Activated CD4-positive, alpha-beta T cell treated with anti-CD3 and anti-CD28 coated beads for 1 hour (primary cell): ENCODE data around the gene LIMA1.
"Not testable (repeated sequence)": the region's sequence is repeated elsewhere in the genome, so short reads cannot be mapped to it uniquely, and the experiment has no call there.

Source experiments
- DNase-seq: peaks from one replicate; pipeline ENCODE4 v3.0.0-alpha.2; 2020

LIMA1 gene

DNA sequence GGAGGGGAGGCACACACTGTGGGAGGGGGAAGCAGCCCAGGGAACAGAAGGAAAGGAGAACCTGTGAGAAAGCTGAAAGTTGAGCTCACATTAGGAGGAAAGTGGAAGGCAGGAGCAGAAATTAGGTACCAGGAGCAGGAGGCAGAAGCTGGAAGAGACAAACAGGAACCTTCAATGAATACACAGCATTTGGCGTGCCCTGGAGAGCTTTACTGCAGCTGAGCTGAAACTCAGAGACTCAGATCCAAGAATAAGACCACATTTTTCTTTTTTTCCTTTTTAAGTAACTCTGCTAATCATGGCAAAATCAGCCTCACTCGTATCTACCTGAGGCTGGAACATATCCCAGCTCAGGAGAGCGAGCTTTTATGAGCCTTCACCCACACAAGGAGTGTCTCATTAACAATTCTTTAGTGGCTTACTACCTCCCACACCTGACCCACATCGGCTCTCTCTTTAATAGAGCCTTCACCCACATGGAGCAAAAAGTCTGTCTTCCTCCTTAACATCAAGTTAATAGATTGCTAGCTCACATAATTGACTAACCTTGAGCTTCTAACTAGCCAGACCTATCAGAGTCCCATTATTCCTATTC, 97.9 kb downstream of the LIMA1 start:
- no peak for DNase-seq

DNA sequence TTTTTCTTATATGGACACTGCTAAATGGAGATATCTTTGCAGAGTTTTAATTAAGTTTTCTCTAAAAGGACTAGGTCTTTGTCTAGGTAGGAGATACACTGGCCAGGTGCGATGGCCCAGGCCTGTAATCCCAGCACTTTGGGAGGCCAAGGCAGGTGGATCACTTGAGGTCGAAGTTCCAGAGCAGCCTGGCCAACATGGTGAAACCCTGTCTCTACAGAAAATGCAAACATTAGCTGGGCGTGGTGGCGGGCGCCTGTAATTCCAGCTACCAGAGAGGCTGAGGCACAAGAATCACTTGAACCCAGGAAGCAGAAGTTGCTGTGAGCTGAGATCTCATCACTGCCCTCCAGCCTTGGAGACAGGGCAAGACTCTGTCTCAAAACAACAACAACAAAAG, 99.1 kb downstream of the LIMA1 start:
- DNase-seq = no peak

DNA sequence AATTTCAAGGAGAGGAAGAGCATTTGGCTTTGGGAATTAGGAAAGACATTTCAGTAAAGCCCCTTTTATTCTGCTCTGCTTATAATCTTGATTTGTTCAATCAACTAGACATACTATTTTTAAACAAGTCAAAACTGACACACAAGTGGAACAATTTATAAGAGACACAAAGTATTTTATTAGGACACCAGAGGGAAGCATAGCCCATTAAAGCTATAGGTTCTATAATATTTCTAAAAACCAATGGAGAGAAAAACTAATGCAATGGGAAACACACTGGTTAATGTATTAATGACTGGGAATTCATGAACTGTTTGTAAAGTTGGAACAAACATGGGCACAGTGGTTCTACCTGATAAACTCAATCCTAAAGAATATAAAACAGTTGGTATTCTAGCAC, 100.9 kb downstream of the LIMA1 start:
- DNase-seq = no peak

DNA sequence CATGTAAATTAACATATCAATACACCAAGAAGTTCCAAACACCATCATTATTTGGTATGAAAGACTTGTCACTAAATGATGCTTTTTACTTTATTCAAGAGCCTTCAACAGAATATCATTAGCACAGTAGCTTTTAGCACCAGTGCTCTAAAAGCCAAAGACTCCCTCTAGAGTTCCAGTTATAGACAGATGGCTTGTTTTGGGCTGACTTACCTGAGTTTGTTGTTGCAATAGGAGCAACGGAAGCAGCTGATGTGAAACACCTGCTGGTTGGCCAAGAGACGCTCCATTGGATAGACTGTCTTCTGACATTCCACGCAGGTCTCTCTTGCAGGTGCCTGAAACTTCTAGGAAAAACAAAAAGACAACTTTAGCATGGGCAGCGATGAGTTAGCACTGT, 101.6 kb downstream of the LIMA1 start:
- no peak for DNase-seq

DNA sequence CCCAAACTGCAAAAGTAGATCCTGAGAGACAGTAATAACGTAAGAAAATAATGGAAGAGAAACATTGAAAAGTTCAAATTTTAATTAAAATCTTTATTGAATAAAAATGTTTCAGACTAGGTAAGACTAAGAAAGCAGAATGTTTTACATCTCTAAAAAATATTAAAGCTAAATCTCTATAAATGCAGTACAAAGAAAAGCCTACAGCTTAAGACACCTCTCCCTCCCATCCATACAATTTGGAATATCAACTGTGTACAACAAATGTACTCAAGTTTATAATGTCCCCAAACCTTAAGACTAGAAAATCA, 107.6 kb downstream of the LIMA1 start:
- DNase-seq = no peak

DNA sequence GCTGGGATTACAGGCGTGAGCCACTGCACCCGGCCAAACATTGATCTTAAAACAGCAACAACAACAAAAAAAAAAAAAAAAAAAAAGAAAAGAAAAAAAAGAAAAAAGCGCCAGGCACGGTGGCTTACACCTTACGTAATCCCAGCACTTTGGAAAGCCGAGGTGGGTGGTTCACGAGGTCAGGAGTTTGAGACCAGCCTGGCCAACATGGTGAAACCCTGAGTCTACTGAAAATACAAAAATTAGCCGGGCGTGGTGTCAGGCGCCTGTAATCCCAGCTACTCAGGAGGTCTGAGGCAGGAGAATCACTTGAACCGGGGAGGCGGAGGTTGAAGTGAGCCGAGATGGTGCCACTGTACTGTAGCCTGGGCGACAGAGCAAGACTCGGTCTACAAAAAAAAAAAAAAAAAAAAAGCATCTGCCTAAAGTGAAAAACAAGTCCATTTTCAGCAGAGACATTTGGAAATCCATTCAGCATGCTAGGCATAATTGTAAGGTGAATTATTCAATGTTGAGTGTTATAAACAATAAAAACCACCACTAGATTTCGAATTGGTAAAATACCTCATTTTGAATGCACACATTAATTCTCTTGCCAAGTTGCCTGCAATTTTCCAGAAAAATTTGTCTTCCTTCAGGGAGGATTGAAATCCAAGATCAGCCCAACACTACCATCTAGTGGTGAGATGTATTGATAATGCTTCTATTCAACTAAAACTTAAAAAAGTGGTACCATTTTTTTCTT, 108.2 kb downstream of the LIMA1 start:
- no peak for DNase-seq

DNA sequence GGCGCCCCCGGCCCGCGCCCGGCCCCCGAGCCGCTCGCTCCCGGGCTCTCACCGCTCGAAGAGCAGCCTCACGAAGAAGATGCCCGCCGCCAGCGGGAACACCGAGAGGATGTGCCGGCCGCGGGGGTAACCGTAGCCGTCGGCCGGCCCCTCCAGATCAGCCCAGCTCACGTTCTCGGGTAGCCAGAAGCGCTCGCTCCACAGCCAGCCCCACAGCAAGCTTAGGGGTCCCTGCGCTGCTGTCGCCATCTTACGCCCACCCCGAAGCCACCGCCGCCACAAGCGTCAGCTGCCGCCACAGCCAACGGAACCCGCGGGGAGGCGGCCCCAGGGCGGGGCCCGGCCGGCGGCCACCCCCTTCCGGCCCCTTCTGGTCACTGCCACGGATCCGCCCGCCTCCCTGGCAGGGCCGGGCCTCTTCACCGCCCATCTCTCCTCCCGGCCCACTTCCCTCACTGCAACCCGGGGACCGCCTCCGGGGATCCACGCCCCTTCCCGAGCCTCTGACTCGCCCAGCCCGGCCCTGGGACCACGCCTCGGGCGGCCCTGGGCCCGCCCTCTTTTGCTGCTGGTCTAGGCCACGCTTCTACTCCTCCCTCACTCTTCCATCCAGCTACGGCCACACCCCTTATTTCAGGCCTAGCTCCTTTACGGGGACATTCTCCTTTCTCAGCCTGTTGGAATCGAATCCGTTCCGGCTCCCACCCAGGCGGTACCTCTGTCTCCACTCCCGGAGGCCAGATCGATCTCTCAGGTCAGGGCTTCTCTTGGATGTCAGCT, 116.1 kb downstream of the LIMA1 start, which contains the start of gene CERS5:
Gene CERS5, minus strand, starts transcription at position 321 of the 780 bp plus-strand sequence. Its CDS starts 72 bp downstream, at position 249.
- DNase-seq = peak; percentile 92

DNA sequence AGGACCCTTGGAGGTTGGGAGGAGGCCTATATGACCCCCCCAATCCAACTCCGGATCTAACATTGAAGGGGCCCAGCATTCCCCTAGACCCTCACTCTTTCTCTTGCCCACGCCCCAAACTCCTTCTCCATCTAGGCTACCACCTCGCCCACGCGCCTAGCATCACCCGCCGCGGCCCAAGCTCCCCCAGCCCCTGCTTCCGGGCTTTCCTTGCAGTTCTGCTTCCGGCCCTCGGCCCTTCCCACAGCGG, 116.6 kb downstream of the LIMA1 start:
- no peak for DNase-seq

DNA sequence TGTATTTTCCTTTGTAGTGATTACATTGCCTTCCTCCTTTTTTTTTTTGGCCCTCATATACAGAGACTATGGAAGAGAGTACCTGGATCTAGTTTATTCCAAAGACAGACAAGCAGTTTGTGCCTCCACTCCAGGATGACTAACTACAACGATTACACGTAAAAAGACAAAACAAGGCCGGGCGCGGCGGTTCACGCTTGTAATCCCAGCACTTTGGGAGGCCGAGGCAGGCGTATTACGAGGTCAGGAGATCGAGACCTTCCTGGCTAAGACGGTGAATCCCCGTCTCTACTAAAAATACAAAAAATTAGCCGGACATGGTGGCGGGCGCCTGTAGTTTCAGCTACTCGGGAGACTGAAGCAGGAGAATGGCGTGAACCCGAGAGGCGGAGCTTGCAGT, 118.4 kb downstream of the LIMA1 start:
- no peak for DNase-seq

DNA sequence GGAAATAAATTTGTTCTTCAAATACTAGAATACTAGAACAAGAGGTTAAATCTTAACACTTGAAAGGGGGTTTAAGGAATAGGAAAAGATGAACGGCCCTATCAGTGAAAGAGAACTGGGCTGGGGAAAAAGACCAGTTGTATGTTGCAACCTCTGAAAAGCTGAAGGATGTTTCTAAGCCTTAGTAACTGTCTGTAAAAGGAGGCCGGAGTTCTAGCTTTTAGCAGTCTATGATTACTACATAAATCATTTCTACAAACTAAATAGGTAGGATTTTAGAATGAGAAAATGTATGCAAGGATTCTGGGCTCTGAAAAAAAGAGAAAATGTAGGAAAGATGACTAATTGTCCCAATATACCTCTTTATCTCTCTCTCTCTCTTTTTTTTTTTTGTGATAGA, 121.1 kb downstream of the LIMA1 start:
- no peak for DNase-seq

DNA sequence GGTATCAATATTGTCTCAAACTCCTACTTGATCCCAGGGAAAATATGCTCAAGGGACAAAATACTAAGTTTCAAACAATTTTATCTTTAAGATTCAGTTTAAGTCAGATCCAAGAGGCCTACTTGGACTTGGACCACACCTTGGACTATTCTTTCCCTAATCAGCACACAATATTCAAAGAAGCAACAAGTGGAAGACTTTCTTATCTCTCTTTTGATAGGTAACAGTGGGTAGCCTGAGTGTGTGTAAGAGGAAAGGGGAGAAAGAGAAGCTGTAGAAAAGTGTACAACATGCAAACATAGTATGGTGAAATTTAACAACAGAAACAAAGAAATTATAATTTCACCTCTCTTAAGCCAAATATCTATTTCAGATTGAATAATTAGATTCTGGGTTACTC, 122.7 kb downstream of the LIMA1 start:
- DNase-seq = no peak

DNA sequence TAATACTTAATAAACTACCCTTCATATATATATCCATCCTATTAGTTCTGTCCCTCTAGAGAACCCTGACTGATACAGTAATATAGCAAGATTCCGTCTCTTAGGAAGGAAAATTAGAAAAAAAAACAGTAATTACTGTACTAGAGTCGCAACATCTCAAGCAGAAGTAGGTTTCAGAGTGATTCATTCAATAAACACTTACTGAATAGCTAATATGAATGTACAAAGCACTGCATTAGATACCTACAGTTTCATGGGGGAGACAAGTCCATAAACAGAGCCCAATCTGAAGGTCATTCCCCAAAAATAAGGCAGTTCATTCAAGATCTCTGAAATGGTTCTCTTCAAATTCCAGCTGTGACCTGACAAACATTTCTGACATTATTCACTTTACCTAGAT, 126.1 kb downstream of the LIMA1 start:
- DNase-seq = no peak

DNA sequence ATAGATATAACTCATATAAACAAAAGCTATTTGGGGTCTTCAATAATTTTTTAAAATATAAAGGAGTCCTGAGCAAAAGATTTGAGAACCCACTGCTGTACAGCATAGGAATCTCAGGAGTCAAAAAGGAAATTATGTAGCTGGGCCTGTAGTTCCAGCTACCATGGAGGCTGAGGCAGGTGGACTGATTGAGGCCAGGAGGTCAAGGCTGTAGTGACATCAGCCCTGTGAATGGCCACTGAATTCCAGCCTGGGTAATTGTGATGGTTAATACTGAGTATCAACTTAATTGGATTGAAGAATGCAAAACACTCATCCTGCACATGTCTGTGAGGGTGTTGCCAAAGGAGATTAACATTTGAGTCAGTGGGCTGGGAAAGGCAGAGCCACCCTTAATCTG, 126.7 kb downstream of the LIMA1 start:
- no peak for DNase-seq

DNA sequence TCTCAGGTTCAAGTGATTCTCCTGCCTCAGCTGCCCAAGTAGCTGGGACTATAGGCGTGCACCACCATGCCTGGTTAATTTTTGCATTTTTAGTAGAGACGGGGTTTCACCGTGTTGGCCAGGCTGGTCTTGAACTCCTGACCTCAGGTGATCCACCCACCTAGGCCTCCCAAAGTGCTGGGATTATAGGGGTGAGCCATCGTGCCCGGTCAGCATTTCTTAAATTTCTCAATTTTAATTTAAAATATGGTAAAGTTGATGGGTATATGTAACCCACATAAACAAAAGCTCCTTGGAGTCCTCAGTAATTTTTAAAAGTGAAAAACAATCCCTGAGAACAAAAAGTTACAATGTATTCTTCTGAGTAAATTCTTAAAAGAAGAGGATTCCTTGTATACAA, 128.4 kb downstream of the LIMA1 start:
- DNase-seq = not testable (repeated sequence)

DNA sequence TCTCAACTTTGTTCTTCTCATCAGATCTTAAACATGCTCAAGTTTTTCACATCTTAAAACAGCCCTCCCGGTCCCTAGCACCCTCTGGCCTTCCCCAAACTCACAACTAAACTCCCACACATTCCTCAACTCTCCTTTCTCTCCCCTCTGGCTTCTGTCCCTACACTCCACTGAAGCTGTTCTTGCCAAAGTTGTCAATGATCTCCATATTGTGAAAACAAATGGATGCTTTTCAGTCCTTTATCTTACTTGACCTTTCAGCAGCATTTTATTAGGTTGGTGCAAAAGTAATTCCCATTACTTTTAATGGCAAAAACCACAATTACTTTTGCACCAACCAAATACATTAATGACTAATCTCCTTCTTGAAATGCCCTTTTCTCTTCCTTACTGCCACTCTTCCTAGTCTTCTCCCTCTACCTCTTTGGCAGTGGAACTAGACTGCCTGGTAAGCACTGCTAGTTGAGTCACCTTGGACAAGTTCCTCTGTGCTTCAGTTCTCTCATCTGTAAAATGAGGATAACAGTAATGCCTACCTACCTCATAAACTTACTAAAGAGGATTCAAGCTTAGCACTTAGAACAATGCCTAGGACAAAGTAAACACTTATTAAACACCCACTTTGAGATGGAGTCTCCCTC, 132.2 kb downstream of the LIMA1 start:
- no peak for DNase-seq

DNA sequence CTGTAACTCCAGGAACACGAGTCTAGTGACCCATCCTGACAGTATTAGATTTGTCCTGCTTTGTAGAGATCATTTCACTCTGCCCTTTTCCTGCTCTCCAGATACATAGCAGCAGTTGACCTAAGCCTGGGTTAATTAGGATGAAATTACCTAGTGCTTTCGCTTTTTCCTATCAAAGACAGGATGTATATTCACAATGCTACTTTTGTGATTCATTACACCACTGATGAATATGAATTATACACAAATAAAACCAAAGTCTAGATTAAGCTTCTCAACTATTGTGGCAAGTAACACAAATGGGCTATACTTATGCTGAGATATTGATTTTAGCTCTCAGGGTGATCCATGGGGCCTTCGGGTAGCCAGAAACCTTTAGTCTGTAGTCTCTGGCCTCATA, 134.0 kb downstream of the LIMA1 start:
- DNase-seq = no peak

DNA sequence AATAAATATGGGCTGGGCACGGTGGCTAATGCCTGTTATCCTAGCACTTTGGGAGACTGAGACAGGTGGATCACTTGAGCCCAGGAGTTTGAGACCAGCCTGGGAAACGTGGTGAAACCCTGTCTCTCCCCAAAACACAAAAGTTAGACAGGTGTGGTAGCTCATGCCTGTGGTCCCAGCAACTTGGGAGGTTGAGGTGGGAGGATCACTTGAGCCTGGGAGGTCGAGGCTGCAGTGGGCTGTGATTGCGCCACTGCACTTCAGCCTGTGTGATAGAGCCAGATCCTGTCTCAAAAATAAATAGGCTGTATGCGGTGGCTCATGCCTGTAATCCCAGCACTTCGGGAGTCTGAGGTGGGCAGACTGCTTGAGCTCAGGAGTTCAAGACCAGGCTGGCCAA, 135.3 kb downstream of the LIMA1 start:
- not testable (repeated sequence) for DNase-seq

DNA sequence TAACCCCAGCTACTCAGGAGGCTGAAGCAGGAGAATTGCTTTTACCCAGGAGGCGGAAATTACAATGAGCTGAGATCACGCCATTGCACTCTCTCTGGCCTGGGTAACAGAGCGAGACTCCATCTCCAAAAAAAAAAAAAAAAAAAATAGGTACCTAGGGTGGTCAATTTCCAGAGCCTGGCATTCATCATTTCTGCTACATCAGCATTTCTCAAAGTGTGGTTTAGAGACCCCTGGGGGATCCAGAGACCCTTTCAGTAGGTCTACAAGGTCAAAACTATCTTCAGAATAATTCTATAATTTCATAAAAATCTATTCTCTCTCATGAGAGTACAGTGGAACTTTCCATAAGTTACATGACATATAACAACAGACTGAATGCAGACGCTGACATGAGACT, 136.0 kb downstream of the LIMA1 start:
- no peak for DNase-seq

DNA sequence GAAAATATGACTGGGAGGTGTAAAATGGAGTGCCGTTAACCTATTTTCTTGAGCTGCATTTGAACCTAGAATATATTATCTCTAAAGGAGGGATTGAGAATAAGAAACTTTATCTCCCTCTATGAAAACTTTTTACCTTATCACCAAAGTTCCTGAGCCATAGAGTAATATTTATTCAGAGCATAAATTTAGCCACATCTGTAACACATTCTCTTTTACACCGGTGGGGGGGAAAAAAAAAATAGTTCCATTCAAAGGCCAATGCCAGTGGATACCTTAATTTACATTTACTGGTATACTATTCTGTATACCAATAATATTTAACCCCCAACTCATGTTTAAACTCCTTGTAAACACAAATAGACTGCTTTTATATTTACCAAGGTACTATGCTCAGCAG, 137.9 kb downstream of the LIMA1 start:
- DNase-seq = no peak

DNA sequence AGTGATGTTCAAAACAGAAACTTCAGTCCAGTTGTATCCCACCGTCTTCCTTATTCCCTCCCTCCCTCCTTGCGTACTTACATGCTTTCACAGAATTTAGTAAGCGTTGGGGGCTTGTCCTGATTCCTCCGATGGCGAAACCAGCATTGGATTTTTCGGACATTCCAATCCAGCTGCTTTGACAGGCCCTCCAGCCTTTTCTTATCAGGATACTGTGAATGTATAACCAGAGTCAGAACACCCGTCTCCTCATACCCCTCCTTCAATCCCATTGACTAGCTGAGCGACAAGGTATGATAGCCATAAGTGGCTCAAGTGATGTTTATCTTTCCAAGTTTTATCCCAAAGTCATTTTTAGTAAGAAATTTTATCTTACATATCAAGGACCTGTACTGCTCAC, 140.3 kb downstream of the LIMA1 start:
- no peak for DNase-seq

DNA sequence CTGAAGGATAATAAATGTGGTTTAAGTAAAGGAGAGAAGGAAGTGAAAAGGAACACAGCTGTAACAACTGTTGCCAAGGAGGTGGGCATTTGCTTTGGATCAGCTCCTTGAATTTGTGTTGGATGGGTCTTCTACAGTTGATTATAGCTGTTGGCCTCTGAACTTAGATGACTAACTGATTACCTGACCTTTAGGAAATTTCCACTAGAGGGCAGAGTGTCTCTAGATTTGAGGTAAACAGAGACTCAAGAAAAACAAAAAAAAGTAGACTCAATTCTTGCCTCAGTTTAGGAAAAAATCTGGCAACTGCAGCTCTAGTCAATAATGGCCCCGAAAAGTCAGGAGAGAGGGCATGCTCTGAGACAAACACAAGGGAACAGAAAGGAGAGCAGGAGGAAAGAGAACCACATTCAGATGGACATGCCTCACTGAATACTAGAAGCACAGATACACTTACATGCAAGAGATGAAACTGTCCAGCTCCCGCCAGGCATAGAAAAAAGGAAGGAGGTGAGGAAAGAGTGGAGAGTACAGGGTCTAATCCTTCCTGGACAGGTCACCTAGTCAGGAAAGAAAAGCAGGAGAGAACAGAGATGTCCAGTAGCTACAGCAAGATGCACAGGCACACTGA, 150.7 kb downstream of the LIMA1 start:
- no peak for DNase-seq

DNA sequence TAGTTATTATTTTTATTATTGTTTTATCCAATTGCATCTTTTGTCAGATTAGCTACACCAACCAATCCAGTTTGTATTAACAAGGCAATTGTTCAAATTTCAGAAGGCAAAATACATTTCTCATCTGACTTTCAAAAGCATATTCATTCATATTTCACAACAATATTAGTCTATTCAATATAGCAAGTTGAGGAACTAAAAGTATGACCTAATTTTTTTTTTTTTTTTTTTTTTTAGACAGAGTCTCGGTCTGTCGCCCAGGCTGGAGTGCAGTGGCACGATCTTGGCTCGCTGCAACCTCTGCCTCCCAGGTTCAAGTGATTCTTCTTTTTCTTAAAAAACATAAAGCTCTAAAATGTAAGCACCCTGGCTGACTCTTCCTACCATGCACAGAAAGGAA, 154.0 kb downstream of the LIMA1 start:
- DNase-seq = no peak

DNA sequence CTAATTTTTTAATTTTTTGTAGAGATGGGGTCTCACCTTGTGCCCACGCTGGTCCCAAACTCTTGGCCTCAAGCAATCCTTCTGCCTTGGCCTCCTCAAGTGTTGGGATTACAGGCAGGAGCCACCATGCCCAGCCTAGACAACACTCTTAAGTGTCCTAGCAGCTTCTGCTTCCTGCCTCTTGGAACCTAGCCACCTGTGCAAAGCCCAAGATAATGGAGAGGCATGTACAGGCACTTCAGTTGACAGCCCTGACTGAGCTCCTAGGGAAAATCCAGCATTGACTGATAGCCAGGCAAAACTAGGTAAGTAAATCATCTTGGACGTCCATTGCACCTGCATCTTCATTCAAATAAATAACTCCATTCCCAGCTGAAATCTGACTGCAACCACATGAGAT, 155.8 kb downstream of the LIMA1 start:
- DNase-seq = no peak
